HepG2 (cell line): ENCODE results near the gene PRDX5. TPM values are rescaled to one million over a fixed set of nuclear protein-coding genes. Genes with fewer than 3 reads are reported as not detected.

Experiments
- ATAC-seq: fragments of 200-7000 bp; cut with Tn5 transposase; 3 replicates; pipeline ENCODE4 v1.9.1; 2020; ENCODE audit warnings: mild to moderate bottlenecking, moderate library complexity
- BruUV-seq: library from RNA; stranded (reverse); fragments of 400-500 nt; replicated peaks from 2 replicates; lab custom pipeline; 2021; lab: Mats Ljungman, UMichigan
- CTCF ChIA-PET: fragments of 300-600 bp; formaldehyde crosslinking; extraction: SDS; loops from one replicate; lab custom pipeline; 2021; ENCODE audit warnings: low total read pairs, inconsistent platforms, low intra/inter-chr PET ratio; lab: Yijun Ruan, JAX
- POLR2A ChIA-PET: fragments of 350-600 bp; sonication (Branson Sonifier 250); formaldehyde crosslinking; loops from one replicate; lab custom pipeline; 2020; ENCODE audit warnings: antibody characterized with exemption, inconsistent platforms; lab: Yijun Ruan, JAX
- DNase-seq: peaks from one replicate; pipeline ENCODE4 v3.0.0-alpha.2; 2015; ENCODE audit warnings: low spot score
- FAIRE-seq: peaks from 3 replicates; lab custom pipeline; 2011; peaks lifted over from hg19 to GRCh38; lab: Jason Lieb, UNC
- H2AFZ ChIP-seq: one replicate; pipeline ENCODE4 v1.6.1; 2011; ENCODE audit warnings: low read length, inconsistent platforms
- H3K27ac ChIP-seq: fragments of 300-600 bp; 3 replicates; pipeline ENCODE4 v1.8.0; 2011; ENCODE audit warnings: mixed run types, mild to moderate bottlenecking, mixed read lengths, low read length, inconsistent platforms; ENCODE audit not compliant: insufficient read depth; ENCODE audit errors: extremely low read length
- H3K27me3 ChIP-seq, 2 experiments: fragments of 200-600 bp in 1 of 2; 2 replicates in 1 of 2; 3 replicates in 1 of 2; pipeline versions ENCODE4 v1.6.0 to v1.8.0; 2011; ENCODE audit warnings: low read length in 2 of 2, mild to moderate bottlenecking in 2 of 2, moderate library complexity in 2 of 2, inconsistent platforms in 1 of 2; ENCODE audit not compliant: insufficient read depth in 2 of 2, control insufficient read depth in 1 of 2
- H3K36me3 ChIP-seq, 2 experiments: fragments of 200-600 bp in 1 of 2; replicated peaks in 1 of 2; 2 replicates in 1 of 2; 3 replicates in 1 of 2; pipeline versions ENCODE4 v1.5.1 to v1.8.0; 2011; ENCODE audit warnings: low read length in 2 of 2, inconsistent platforms in 1 of 2; ENCODE audit not compliant: insufficient read depth in 2 of 2, control insufficient read depth in 1 of 2
- H3K4me1 ChIP-seq: 2 replicates; pipeline ENCODE4 v1.5.1; 2012; ENCODE audit warnings: low read length, inconsistent platforms; ENCODE audit not compliant: insufficient read depth
- H3K4me2 ChIP-seq: 2 replicates; pipeline ENCODE4 v1.6.0; 2011; ENCODE audit warnings: low read depth, low read length, inconsistent platforms
- H3K4me3 ChIP-seq, 3 experiments: fragments of 200-600 bp in 1 of 3; sonication (generic), shearing (Covaris generic) in 1 of 3; replicated peaks in 1 of 3; 2 replicates each; pipeline ENCODE4 v1.5.1; 2011 to 2016; ENCODE audit warnings: low read length in 3 of 3, inconsistent platforms in 2 of 3, low read depth in 2 of 3, mild to moderate bottlenecking in 2 of 3, control low read depth in 1 of 3, mixed read lengths in 1 of 3; ENCODE audit not compliant: insufficient read depth in 1 of 3
- H3K79me2 ChIP-seq: one replicate; pipeline ENCODE4 v1.6.1; 2011; ENCODE audit warnings: low read length, inconsistent platforms; ENCODE audit not compliant: insufficient read depth
- H3K9ac ChIP-seq: 2 replicates; pipeline ENCODE4 v1.6.0; 2011; ENCODE audit warnings: mild to moderate bottlenecking, low read depth, low read length, inconsistent platforms; ENCODE audit not compliant: insufficient read depth
- H3K9me3 ChIP-seq: 2 replicates; pipeline ENCODE4 v1.5.1; 2012; ENCODE audit warnings: mild to moderate bottlenecking, low read length
- H4K20me1 ChIP-seq: 2 replicates; pipeline ENCODE4 v1.6.0; 2011; ENCODE audit warnings: inconsistent platforms, mild to moderate bottlenecking, low read length, moderate library complexity; ENCODE audit not compliant: insufficient read depth
- CHD2 ChIP-seq: IDR thresholded peaks from 2 replicates; pipeline ENCODE4 v1.6.1; 2011; ENCODE audit warnings: low read depth, low read length, improper control_type of control experiment
- CREM ChIP-seq, 2 experiments: sonication (generic) in 1 of 2; formaldehyde crosslinking in 1 of 2; IDR thresholded peaks; 2 replicates each; pipeline versions ENCODE4 v1.4.0 to v1.6.1; 2016 to 2020; ENCODE audit warnings: antibody characterized with exemption in 1 of 2, mild to moderate bottlenecking in 1 of 2, missing genetic modification reagents in 1 of 2
- ISL2 ChIP-seq: sonication (generic); formaldehyde crosslinking; IDR thresholded peaks from 2 replicates; pipeline ENCODE4 v1.5.0; 2020; ENCODE audit warnings: missing genetic modification reagents
- KDM1A ChIP-seq: IDR thresholded peaks from 2 replicates; pipeline ENCODE4 v1.6.1; 2016; ENCODE audit warnings: missing compliant biosample characterization
- KDM4B ChIP-seq: sonication (generic); formaldehyde crosslinking; IDR thresholded peaks from 2 replicates; pipeline ENCODE4 v1.4.0; 2020; ENCODE audit warnings: missing genetic modification reagents
- MYC ChIP-seq: sonication (generic); formaldehyde crosslinking; IDR thresholded peaks from 2 replicates; pipeline ENCODE4 v1.9.0; 2021; ENCODE audit warnings: missing genetic modification reagents, borderline replicate concordance
- PLRG1 ChIP-seq: fragments of 450-650 bp; conservative IDR thresholded peaks from 2 replicates; pipeline ENCODE4 v1.6.1; 2016
- SAFB2 ChIP-seq: sonication (generic); formaldehyde crosslinking; IDR thresholded peaks from 2 replicates; pipeline ENCODE4 v1.5.1; 2020; ENCODE audit warnings: missing genetic modification reagents, low read depth, mild to moderate bottlenecking, borderline replicate concordance
- SALL2 ChIP-seq: sonication (generic); formaldehyde crosslinking; IDR thresholded peaks from 2 replicates; pipeline ENCODE4 v1.8.1; 2023; ENCODE audit warnings: mild to moderate bottlenecking, missing genetic modification reagents, inconsistent platforms
- SIN3A ChIP-seq: IDR thresholded peaks from 2 replicates; pipeline ENCODE4 v1.6.1; 2011; ENCODE audit warnings: low read depth, mild to moderate bottlenecking, control low read depth, low read length, borderline replicate concordance
- SP2 ChIP-seq: sonication (generic); formaldehyde crosslinking; IDR thresholded peaks from 2 replicates; pipeline ENCODE4 v1.5.1; 2020; ENCODE audit warnings: mild to moderate bottlenecking, missing genetic modification reagents
- SP5 ChIP-seq: IDR thresholded peaks from 2 replicates; pipeline ENCODE4 v1.6.1; 2016; ENCODE audit warnings: low read depth, borderline replicate concordance
- SUZ12 ChIP-seq: fragments of 150-350 bp; IDR thresholded peaks from 2 replicates; pipeline ENCODE4 v1.6.1; 2014; ENCODE audit warnings: low read depth, low read length
- THYN1 ChIP-seq: sonication (generic); formaldehyde crosslinking; IDR thresholded peaks from 2 replicates; pipeline ENCODE4 v1.8.1; 2023; ENCODE audit warnings: low read depth, mild to moderate bottlenecking, moderate library complexity, missing genetic modification reagents, borderline replicate concordance
- ZNF232 ChIP-seq: sonication (generic); formaldehyde crosslinking; IDR thresholded peaks from 2 replicates; pipeline ENCODE4 v1.4.0; 2020; ENCODE audit warnings: missing genetic modification reagents, borderline replicate concordance
- ZNF510 ChIP-seq: sonication (generic); formaldehyde crosslinking; IDR thresholded peaks from 2 replicates; pipeline ENCODE4 v1.4.0; 2020; ENCODE audit warnings: low read depth, mild to moderate bottlenecking, missing genetic modification reagents
- WGBS: methylation state at CpG from one replicate; pipeline ENCODE4 v1.1.6; 2017; ENCODE audit warnings: low lambda C conversion rate; 5-methylcytosine and 5-hydroxymethylcytosine counted together
- in situ Hi-C: cut with HindIII; loops from 2 replicates; pipeline ENCODE4 v1.10.0; 2017; ENCODE audit warnings: low pct_unique_long_range_greater_than_20kb; ENCODE audit not compliant: extremely low pct_ligation_motif_present
- intact Hi-C: fragments of 100-400 bp; cut with micrococcal nuclease; formaldehyde crosslinking; loops from one replicate; pipeline ENCODE4 v1.10.0; 2022; ENCODE audit not compliant: unreplicated experiment
- polyA plus RNA-seq, 8 experiments: library from polyadenylated mRNA; depleted of rRNA in 3 of 8; stranded (reverse) in 7 of 8; unstranded in 1 of 8; fragments of >200 nt; fragmentation: Illumina TruSeq in 4 of 8; extraction: Trizol in 4 of 8; gene quantifications; 2 replicates each; pipeline versions ENCODE4 v1.2.1 to v1.2.3, GENCODE V29; 2011 to 2016; ENCODE audit warnings: low read depth in 4 of 8, missing spikeins in 1 of 8, mixed read lengths in 1 of 8; ENCODE audit not compliant: insufficient read depth in 1 of 8
- total RNA-seq, 5 experiments: library from RNA; depleted of rRNA; stranded (reverse); fragments of >200 nt; fragmentation: Illumina TruSeq; extraction: Trizol; gene quantifications; 2 replicates each; pipeline ENCODE4 v1.2.3, GENCODE V29; 2016; ENCODE audit warnings: low read depth in 1 of 5
- TF ChIP-seq, protein P1 (sequence below): sonication (generic); formaldehyde crosslinking; IDR thresholded peaks from 2 replicates; pipeline ENCODE4 v1.5.1; 2020; ENCODE audit warnings: missing genetic modification reagents, mild to moderate bottlenecking, borderline replicate concordance
- TF ChIP-seq, protein P2 (sequence below): sonication (generic); formaldehyde crosslinking; IDR thresholded peaks from 2 replicates; pipeline ENCODE4 v1.5.1; 2020; ENCODE audit warnings: missing genetic modification reagents, mild to moderate bottlenecking, borderline replicate concordance
- TF ChIP-seq, protein P3 (sequence below): sonication (generic); formaldehyde crosslinking; IDR thresholded peaks from 2 replicates; pipeline ENCODE4 v1.4.0; 2020; ENCODE audit warnings: mild to moderate bottlenecking, low read depth, missing genetic modification reagents
- TF ChIP-seq, protein P4 (sequence below): sonication (generic); formaldehyde crosslinking; IDR thresholded peaks from 2 replicates; pipeline ENCODE4 v1.5.0; 2020; ENCODE audit warnings: missing genetic modification reagents

Gene PRDX5
- total and polyA plus RNA-seq, 2 of the 13 experiments (the other 11 are each of a cell fraction or from before 2014, with no cell fraction given), result 215 to 311 TPM

DNA sequence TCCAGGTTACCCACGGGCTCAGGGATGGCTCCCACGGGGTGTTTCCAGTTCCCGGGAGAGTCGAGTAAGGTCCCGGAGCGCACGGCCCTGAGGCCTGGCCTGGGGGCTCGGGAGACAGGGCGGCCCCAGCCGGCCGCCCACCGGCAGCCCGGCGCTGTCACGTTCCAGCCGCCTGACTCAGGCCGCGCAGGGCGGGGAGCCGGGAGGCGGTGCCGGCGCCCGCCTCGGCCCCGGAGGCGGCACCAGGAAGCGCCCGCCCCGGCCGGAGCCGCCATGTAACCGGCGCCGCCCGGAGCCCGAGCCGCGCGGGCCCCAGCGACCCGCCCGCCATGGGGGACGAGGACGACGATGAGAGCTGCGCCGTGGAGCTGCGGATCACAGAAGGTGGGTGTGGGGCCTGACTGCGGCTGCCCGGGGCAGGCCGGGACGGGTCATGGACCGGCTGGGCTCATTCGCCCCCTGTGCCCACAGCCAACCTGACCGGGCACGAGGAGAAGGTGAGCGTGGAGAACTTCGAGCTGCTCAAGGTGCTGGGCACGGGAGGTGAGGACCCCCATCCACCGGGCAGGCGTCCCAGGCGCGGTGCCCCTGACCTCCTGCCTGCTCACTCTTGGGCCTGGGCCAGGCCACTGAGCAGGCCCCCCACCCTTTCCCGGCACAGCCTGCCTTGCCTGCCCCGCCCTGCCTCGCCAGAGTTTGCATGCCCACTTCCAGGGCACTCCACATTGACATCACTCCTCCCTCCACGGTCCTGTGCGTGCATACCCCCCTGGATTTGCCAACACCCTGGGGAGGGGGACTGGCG lies 41.2 kb downstream of the PRDX5 start, which contains the start of gene RPS6KA4:
RPS6KA4 (plus strand) TSS at position 256 of the 805 bp plus-strand sequence; CDS start at position 330, 74 bp downstream.
- WGBS, result 12% methylated on average over 16 of the region's 70 CpGs
- TF ChIP-seq SUZ12 (no peak), PLRG1 (no peak), KDM4B (no peak), SP2 (CRISPR knock-in tag) (no peak), SAFB2 (peak; percentile 58; the same call in 1 of the 2 replicates), SALL2 (CRISPR knock-in tag) (no peak), CHD2 (no peak), SIN3A (peak; percentile 60; the same call in 1 of the 2 replicates), THYN1 (CRISPR knock-in tag) (no peak), ISL2 (CRISPR knock-in tag) (no peak), ZNF232 (CRISPR knock-in tag) (peak; percentile 16; the same call in 1 of the 2 replicates), CREM (IDR thresholded peaks at IDR 0.05) (no peak), CREM (CRISPR knock-in tag; IDR thresholded peaks at IDR 0.05) (no peak), MYC (0 out of 2 replicates have a peak, but pooled peaks have one; percentile 21), SP5 (CRISPR knock-in tag) (peak; percentile 24; the same call in 1 of the 2 replicates), KDM1A (no peak), ZNF510 (no peak)
- TF ChIP-seq, protein P1, sequence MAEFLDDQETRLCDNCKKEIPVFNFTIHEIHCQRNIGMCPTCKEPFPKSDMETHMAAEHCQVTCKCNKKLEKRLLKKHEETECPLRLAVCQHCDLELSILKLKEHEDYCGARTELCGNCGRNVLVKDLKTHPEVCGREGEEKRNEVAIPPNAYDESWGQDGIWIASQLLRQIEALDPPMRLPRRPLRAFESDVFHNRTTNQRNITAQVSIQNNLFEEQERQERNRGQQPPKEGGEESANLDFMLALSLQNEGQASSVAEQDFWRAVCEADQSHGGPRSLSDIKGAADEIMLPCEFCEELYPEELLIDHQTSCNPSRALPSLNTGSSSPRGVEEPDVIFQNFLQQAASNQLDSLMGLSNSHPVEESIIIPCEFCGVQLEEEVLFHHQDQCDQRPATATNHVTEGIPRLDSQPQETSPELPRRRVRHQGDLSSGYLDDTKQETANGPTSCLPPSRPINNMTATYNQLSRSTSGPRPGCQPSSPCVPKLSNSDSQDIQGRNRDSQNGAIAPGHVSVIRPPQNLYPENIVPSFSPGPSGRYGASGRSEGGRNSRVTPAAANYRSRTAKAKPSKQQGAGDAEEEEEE, result no peak
- TF ChIP-seq, protein P2, sequence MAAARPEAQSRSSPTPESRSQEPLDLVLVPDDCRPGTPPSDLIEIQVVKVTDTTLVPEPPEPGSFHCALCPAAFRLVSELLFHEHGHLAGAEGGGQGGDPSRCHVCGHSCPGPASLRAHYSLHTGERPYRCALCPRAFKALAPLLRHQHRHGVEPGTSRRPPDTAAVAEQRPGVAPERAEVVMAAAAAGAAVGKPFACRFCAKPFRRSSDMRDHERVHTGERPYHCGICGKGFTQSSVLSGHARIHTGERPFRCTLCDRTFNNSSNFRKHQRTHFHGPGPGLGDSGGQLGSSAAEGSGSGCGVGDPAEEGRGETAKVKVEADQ, result peak; percentile 54; the same call in 1 of the 2 replicates
- TF ChIP-seq, protein P3, sequence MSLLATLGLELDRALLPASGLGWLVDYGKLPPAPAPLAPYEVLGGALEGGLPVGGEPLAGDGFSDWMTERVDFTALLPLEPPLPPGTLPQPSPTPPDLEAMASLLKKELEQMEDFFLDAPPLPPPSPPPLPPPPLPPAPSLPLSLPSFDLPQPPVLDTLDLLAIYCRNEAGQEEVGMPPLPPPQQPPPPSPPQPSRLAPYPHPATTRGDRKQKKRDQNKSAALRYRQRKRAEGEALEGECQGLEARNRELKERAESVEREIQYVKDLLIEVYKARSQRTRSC (CRISPR knock-in tag), result no peak
- TF ChIP-seq, protein P4, sequence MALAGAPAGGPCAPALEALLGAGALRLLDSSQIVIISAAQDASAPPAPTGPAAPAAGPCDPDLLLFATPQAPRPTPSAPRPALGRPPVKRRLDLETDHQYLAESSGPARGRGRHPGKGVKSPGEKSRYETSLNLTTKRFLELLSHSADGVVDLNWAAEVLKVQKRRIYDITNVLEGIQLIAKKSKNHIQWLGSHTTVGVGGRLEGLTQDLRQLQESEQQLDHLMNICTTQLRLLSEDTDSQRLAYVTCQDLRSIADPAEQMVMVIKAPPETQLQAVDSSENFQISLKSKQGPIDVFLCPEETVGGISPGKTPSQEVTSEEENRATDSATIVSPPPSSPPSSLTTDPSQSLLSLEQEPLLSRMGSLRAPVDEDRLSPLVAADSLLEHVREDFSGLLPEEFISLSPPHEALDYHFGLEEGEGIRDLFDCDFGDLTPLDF, result no peak

More for the DNA sequence above, 41.2 kb downstream of the PRDX5 start, which contains the start of gene RPS6KA4:
- FAIRE-seq (no peak), ATAC-seq (peak; percentile 78), DNase-seq (no peak)
- Histone ChIP-seq H3K9me3 (no peaks in the 10 kb centered on the region), H3K4me2 (peak within 1 kb of the TSS; percentile 99), H3K79me2 (no peaks in the 10 kb centered on the region), H3K4me3 (peak within 1 kb of the TSS; percentile 80 to 96 (median 94)), H3K9ac (peak within 1 kb of the TSS; percentile 93), H4K20me1 (no peaks in the 10 kb centered on the region), H3K4me1 (peaks cover 48% of the 10 kb centered on the region), H3K27me3 (no peaks in the 10 kb centered on the region; a peak in 1 of 5 replicates), H2AFZ (peak within 1 kb of the TSS; percentile 30), H3K27ac (peak within 1 kb of the TSS; percentile 59), H3K36me3 (peaks cover 5 to 18% of the 10 kb centered on the region in 2 experiments; a peak in 4 of 5 replicates)
- ChIA-PET CTCF (no interaction called here), POLR2A (interaction anchor here (1.1 to 1.3 kb wide), 3 partner anchors 13 to 88 kb away, joined by 3 read pairs; partner anchors contain the start of genes PRDX5 and TRMT112)
- intact Hi-C loops, result loop anchor here (2.0 kb wide), 1 partner anchor 42 kb away; the partner anchor contains the start of gene TRMT112
- TSS peak; percentile 42 for BruUV-seq
- in situ Hi-C loops, result no loop called here
